KOPT-K1 (cell line): Measurements from ENCODE around the gene PIP5K1C.

Experiments used
- H3K27ac ChIP-seq: fragments of 200-600 bp; sonication (generic); 2 replicates; pipeline ENCODE4 v1.5.1; 2016; ENCODE audit warnings: antibody characterized with exemption, mild to moderate bottlenecking, low read depth, low read length; ENCODE audit not compliant: poor library complexity, severe bottlenecking
- H3K36me3 ChIP-seq: fragments of 200-600 bp; sonication (generic); 2 replicates; pipeline ENCODE4 v1.5.1; 2017; ENCODE audit warnings: antibody characterized with exemption, mild to moderate bottlenecking, low read length, moderate library complexity; ENCODE audit not compliant: insufficient read depth
- H3K9me3 ChIP-seq: fragments of 200-600 bp; sonication (generic); 2 replicates; pipeline ENCODE4 v1.5.1; 2017; ENCODE audit warnings: antibody characterized with exemption, low read length, mild to moderate bottlenecking; ENCODE audit not compliant: insufficient read depth, poor library complexity, severe bottlenecking

Gene PIP5K1C

DNA sequence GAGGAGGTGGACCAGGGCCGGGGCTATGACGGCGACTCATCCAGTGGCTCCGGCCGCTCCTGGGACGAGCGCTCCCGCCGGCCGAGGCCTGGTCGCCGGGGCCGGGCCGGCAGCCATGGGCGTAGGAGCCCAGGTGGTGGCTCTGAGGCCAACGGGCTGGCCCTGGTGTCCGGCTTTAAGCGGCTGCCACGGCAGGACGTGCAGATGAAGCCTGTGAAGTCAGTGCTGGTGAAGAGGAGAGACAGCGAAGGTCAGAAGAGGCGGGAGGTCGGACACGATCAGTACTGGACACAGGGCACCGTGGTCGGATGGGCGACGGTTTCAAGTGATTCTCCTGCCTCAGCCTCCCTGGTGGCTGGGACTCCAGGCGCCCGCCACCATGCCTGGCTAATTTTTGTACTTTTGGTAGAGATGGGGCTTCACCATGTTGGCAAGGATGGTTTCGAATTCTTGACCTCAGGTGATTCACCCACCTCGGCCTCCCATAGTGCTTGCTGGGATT, 30.2 kb upstream of the PIP5K1C start:
- H3K9me3 ChIP-seq = no peaks in the 10 kb centered on the region
- no peak overlapping the region for H3K27ac ChIP-seq
- no peaks in the 10 kb centered on the region for H3K36me3 ChIP-seq

- Histone ChIP-seq H3K9me3 (no peaks in the 10 kb centered on the region), H3K36me3 (no peaks in the 10 kb centered on the region), H3K27ac (no peak overlapping the region)
These were observed 25.5 kb upstream of the PIP5K1C start for GRCh38 chr19:3725640-3726310.

GRCh38 chr19:3725121-3725520, 24.9 kb upstream of the PIP5K1C start:
- Histone ChIP-seq H3K9me3 (no peaks in the 10 kb centered on the region), H3K36me3 (no peaks in the 10 kb centered on the region), H3K27ac (no peak overlapping the region)

DNA sequence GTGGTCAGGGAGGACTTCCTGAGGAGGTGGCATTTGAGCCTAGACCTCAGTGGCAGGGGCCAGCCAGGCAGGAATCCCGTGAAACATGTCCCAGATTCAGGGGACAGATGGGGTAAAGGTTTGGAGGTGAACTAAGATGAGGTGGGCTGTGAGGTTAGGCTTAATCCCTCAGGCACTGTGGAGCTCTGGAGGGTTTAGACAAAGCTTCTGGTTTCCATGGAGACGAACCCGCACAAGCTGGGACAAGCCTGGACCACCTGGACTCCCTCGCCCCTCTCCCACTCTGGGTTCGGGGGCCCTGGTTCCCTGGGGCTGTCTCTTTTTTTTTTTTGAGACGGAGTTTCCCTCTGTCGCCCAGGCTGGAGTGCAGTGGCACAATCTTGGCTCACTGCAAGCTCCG, 23.6 kb upstream of the PIP5K1C start:
- no peaks in the 10 kb centered on the region for H3K36me3 ChIP-seq

GRCh38 chr19:3723110-3723488, 22.8 kb upstream of the PIP5K1C start:
- no peaks in the 10 kb centered on the region for H3K9me3 ChIP-seq
- no peaks in the 10 kb centered on the region for H3K36me3 ChIP-seq
- no peak overlapping the region for H3K27ac ChIP-seq

More for the DNA sequence above, 23.6 kb upstream of the PIP5K1C start:
- Histone ChIP-seq H3K9me3 (no peaks in the 10 kb centered on the region), H3K27ac (no peak overlapping the region)

DNA sequence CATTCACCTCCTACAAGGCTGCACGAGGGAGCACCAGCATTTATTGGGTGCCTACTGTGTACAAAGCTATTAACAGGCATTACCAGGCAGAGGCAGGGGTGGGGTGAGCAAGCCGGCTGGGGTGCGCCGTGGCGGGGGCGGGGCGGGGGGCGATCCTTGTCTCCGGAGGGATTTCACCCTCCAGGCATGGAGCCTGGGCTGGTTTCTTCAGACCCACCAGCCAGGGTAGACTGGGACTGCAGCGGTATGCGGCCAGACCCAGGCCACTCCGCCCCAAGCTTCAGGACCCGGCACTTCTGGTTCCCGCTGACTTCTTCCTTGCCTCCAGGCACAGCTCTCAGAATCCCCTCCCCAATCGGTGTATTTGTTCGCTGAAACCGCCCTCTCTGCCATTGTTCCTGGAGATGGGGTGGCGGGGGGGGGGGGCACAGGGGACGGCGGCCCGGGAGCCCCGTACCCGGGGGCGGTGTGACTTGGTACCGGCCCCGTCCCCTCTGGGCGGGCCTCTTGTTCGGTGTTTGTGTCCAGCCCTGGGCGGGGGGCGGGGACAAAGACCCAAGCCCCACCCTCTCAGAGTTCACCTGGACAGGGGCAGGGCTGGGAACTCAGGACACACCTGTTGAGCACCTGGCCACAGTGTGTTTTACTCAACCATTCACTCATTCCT, 22.3 kb upstream of the PIP5K1C start:
- H3K9me3 ChIP-seq = no peaks in the 10 kb centered on the region
- H3K36me3 ChIP-seq = no peaks in the 10 kb centered on the region
- no peak overlapping the region for H3K27ac ChIP-seq

- Histone ChIP-seq H3K27ac (no peak overlapping the region), H3K9me3 (no peaks in the 10 kb centered on the region), H3K36me3 (no peaks in the 10 kb centered on the region)
These were observed 21.7 kb upstream of the PIP5K1C start for GRCh38 chr19:3721887-3722442.

GRCh38 chr19:3721131-3721886, 21.0 kb upstream of the PIP5K1C start:
- H3K36me3 ChIP-seq = no peaks in the 10 kb centered on the region
- no peaks in the 10 kb centered on the region for H3K9me3 ChIP-seq
- H3K27ac ChIP-seq = no peak overlapping the region

DNA sequence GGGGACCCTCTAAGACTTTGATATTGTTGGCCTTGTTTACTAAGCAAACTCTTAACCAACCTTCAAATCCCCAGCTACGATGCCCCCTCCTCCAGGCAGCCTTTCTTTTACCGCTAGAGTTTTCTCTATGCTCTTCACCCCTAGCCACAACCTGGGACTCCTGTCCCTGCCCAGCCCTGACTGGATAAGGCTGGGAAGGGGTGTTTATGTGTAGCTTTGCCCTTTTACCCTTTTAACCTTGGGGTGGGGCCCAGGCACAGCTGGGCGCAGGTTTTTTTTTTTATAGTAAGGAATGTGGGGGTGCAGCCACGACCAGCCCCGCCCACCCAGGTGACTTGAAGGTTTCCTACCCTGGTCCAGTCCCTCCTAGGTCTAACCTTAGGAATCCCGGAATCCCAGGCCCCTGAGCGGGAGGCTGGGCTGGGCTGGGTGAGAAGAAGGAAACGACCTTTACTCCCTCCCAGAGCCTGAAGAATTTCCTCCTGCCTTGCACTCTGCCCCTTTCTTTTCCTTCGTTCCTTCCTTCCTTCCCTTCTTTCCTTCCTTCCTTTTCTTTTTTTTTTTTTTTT, 20.2 kb upstream of the PIP5K1C start:
- Histone ChIP-seq H3K27ac (no peak overlapping the region), H3K36me3 (no peaks in the 10 kb centered on the region), H3K9me3 (no peaks in the 10 kb centered on the region)

- no peaks in the 10 kb centered on the region for H3K9me3 ChIP-seq
- no peak overlapping the region for H3K27ac ChIP-seq
- no peaks in the 10 kb centered on the region for H3K36me3 ChIP-seq
These were observed 19.6 kb upstream of the PIP5K1C start for GRCh38 chr19:3719868-3720267.

DNA sequence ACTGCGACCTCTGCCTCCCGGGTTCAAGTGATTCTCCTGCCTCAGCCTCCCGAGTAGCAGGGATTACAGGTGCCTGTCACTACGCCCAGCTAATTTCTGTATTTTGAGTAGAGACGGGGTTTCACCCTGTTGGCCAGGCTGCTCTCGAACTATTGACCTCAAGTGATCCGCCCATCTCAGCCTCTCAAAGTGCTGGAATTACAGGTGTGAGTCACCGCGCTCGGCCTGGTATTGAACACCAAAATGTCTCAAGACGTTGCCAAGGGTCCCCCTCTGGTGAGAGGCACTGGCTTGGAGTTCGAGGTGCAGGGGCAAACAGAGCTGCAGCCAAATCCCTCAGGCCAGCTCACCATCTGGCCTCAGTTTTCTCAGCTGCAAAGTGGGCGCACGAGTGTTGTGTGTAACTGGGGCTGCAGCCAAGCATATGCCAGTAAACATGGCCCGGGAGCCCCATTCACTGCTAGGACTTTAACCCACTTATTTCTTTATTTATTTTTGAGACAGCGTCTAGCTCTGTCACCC, 15.9 kb upstream of the PIP5K1C start:
- Histone ChIP-seq H3K27ac (no peak overlapping the region), H3K9me3 (no peaks in the 10 kb centered on the region), H3K36me3 (no peaks in the 10 kb centered on the region)

DNA sequence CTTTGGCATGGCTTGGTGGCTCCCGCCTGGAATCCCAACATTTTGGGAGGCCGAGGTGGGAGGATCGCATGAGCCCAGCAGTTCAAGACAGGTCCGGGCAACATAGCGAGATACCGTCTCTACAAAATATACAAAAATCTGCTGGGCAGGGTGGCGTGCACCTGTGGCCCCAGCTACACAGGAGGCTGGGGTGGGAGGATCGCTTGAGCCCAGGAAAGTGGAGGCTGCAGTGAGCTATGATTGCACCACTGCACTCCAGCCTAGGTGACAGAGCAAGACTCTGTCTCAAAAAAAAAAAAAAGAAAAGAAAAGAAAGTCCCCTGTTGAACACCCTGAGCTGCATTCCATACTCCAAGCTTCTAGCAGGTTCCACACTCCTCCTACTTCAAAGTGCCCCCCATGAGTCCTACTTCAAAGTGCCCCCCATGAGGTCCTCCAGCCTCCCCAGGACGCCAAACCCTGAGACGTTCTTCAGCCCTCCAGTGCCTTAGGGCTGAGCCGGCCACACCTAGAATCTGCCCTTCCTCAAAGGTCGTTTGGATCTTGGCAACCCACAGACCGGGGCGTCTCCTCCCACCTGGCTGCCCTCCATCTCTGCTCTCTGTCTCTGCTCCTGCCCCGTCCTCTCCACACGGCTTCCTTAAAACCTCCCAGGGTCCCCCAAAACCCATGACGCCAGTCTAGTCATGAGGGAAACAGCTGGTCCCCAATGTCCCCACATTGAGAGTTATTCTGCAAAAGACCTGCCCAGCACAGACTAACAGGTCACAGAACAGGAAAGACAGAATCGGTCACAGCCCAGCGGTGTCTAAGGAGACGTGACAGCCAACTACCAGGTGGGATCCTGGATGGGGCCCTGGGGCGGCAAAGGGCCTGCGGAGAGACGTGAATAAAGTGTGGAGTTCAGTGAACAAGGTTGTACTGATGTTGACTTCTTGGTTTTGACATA, 12.7 kb upstream of the PIP5K1C start:
- no peaks in the 10 kb centered on the region for H3K36me3 ChIP-seq
- no peak overlapping the region for H3K27ac ChIP-seq

DNA sequence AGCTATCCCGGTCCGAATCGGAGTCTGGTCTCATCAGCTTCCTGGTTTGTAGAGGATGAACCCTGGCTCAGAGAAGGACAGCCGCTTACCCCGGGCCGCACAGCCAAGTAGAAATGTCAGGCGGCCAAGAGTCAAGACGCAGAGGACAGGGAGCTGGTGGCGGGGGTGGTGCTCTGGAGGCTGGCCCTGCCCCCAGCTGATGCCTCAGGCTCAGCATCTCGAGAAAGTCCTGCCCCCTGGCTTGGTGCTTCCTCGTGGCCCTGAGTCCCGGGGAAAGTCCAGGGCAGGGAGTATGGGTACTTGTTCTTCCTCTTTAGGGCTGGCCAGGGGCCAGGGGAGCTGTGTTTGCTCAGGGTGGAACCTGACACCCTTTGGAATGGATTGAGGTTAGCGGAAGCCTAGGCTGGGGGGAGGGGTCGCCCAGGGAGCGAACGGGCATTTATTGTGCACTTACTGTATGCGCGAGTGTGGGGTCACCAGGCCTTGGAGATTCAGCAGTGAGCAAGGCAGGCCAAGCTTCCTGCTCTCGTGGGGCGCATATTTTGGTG, 10.1 kb upstream of the PIP5K1C start:
- Histone ChIP-seq H3K36me3 (no peaks in the 10 kb centered on the region), H3K27ac (no peak overlapping the region), H3K9me3 (no peaks in the 10 kb centered on the region)

More for the DNA sequence above, 12.7 kb upstream of the PIP5K1C start:
- no peaks in the 10 kb centered on the region for H3K9me3 ChIP-seq
